H9 (cell line): ENCODE measurements around the gene CFHR5. TPM values are rescaled to one million over a fixed set of nuclear protein-coding genes. Genes with fewer than 3 reads are reported as not detected.

Source experiments
- DNase-seq: peaks from one replicate; pipeline ENCODE4 v3.0.0-alpha.2; 2017
- H2AFZ ChIP-seq: one replicate; pipeline ENCODE4 v1.6.1; 2013; ENCODE audit warnings: mild to moderate bottlenecking, low read length, control low read depth, moderate library complexity
- H2AK5ac ChIP-seq: 2 replicates; pipeline ENCODE4 v1.6.1; 2013; ENCODE audit warnings: low read length, control low read depth, mixed read lengths; ENCODE audit not compliant: insufficient read length
- H2BK120ac ChIP-seq: one replicate; pipeline ENCODE4 v1.6.1; 2013; ENCODE audit warnings: low read depth, mild to moderate bottlenecking, low read length, control low read depth, inconsistent platforms; ENCODE audit not compliant: poor library complexity, severe bottlenecking
- H2BK12ac ChIP-seq: 2 replicates; pipeline ENCODE4 v1.6.1; 2013; ENCODE audit warnings: low read length, control low read depth, mixed read lengths, low read depth; ENCODE audit not compliant: insufficient read length
- H2BK15ac ChIP-seq: 2 replicates; pipeline ENCODE4 v1.6.1; 2013; ENCODE audit warnings: low read depth, low read length, control low read depth
- H2BK20ac ChIP-seq: one replicate; pipeline ENCODE4 v1.6.1; 2013; ENCODE audit warnings: low read depth, mild to moderate bottlenecking, low read length, control low read depth, inconsistent platforms; ENCODE audit not compliant: poor library complexity, severe bottlenecking
- H2BK5ac ChIP-seq: 2 replicates; pipeline ENCODE4 v1.6.1; 2013; ENCODE audit warnings: low read length, control low read depth, mixed read lengths; ENCODE audit not compliant: insufficient read length
- H3K14ac ChIP-seq: 2 replicates; pipeline ENCODE4 v1.6.1; 2013; ENCODE audit warnings: low read length, control low read depth; ENCODE audit not compliant: insufficient read depth
- H3K18ac ChIP-seq: 2 replicates; pipeline ENCODE4 v1.6.1; 2013; ENCODE audit warnings: low read depth, mild to moderate bottlenecking, mixed read lengths, low read length, control low read depth; ENCODE audit not compliant: insufficient read length
- H3K23ac ChIP-seq: 2 replicates; pipeline ENCODE4 v1.6.1; 2013; ENCODE audit warnings: low read length, control low read depth, mixed read lengths, low read depth; ENCODE audit not compliant: insufficient read length
- H3K23me2 ChIP-seq: 2 replicates; pipeline ENCODE4 v1.6.1; 2013; ENCODE audit warnings: low read depth, mild to moderate bottlenecking, mixed read lengths, low read length, control low read depth; ENCODE audit not compliant: insufficient read length, poor library complexity, severe bottlenecking
- H3K27ac ChIP-seq: 2 replicates; pipeline ENCODE4 v1.5.1; 2013; ENCODE audit warnings: low read length, control low read depth, mixed read lengths, low read depth; ENCODE audit not compliant: insufficient read length
- H3K27me3 ChIP-seq: 2 replicates; pipeline ENCODE4 v1.6.1; 2013; ENCODE audit warnings: low read length, control low read depth, inconsistent platforms; ENCODE audit not compliant: insufficient read depth
- H3K4ac ChIP-seq: 2 replicates; pipeline ENCODE4 v1.6.1; 2013; ENCODE audit warnings: low read depth, mild to moderate bottlenecking, control low read depth, inconsistent platforms, low read length, moderate library complexity
- H3K4me1 ChIP-seq: 2 replicates; pipeline ENCODE4 v1.6.1; 2013; ENCODE audit warnings: low read length, control low read depth, inconsistent platforms; ENCODE audit not compliant: insufficient read depth
- H3K4me2 ChIP-seq: 2 replicates; pipeline ENCODE4 v1.6.1; 2013; ENCODE audit warnings: low read length, control low read depth, mixed read lengths; ENCODE audit not compliant: insufficient read length, insufficient read depth
- H3K56ac ChIP-seq: 2 replicates; pipeline ENCODE4 v1.6.1; 2013; ENCODE audit warnings: low read depth, mild to moderate bottlenecking, mixed read lengths, low read length, control low read depth; ENCODE audit not compliant: insufficient read length
- H3K79me1 ChIP-seq: 2 replicates; pipeline ENCODE4 v1.6.1; 2013; ENCODE audit warnings: low read depth, mild to moderate bottlenecking, moderate library complexity, low read length, control low read depth, inconsistent platforms; ENCODE audit not compliant: insufficient read depth, poor library complexity, severe bottlenecking
- H3K79me2 ChIP-seq: 2 replicates; pipeline ENCODE4 v1.6.1; 2013; ENCODE audit warnings: low read length, control low read depth, inconsistent platforms; ENCODE audit not compliant: insufficient read depth
- H3K9ac ChIP-seq: 2 replicates; pipeline ENCODE4 v1.6.1; 2013; ENCODE audit warnings: low read length, control low read depth, mixed read lengths; ENCODE audit not compliant: insufficient read length; ENCODE audit errors: extremely low read depth
- H3K9me3 ChIP-seq: one replicate; pipeline ENCODE4 v1.6.1; 2013; ENCODE audit warnings: low read depth, low read length, inconsistent platforms; ENCODE audit not compliant: control insufficient read depth
- H3T11ph ChIP-seq: one replicate; pipeline ENCODE4 v1.6.1; 2013; ENCODE audit warnings: mild to moderate bottlenecking, low read length, control low read depth, inconsistent platforms
- H4K20me1 ChIP-seq: one replicate; pipeline ENCODE4 v1.6.1; 2013; ENCODE audit not compliant: control insufficient read depth, insufficient read length, insufficient read depth
- H4K5ac ChIP-seq: 2 replicates; pipeline ENCODE4 v1.6.1; 2013; ENCODE audit warnings: low read depth, mild to moderate bottlenecking, mixed read lengths, low read length, control low read depth; ENCODE audit not compliant: insufficient read length
- H4K8ac ChIP-seq: replicated peaks from 2 replicates; pipeline ENCODE4 v1.6.1; 2013; ENCODE audit warnings: low read length, control low read depth, mixed read lengths, low read depth; ENCODE audit not compliant: insufficient read length
- H4K91ac ChIP-seq: 2 replicates; pipeline ENCODE4 v1.6.1; 2013; ENCODE audit warnings: low read depth, mild to moderate bottlenecking, moderate library complexity, mixed read lengths, low read length, control low read depth; ENCODE audit not compliant: insufficient read length
- H3K27ac Mint-ChIP-seq, 3 experiments: 2 replicates in 2 of 3; 3 replicates in 1 of 3; pipeline ENCODE4 v1.8.0; 2020 to 2021; ENCODE audit warnings: mixed read lengths in 3 of 3, mild to moderate bottlenecking in 1 of 3, moderate library complexity in 1 of 3
- H3K27me3 Mint-ChIP-seq: 2 replicates; pipeline ENCODE4 v1.8.0; 2021; ENCODE audit warnings: low read depth, mild to moderate bottlenecking, moderate library complexity, mixed read lengths
- H3K36me3 Mint-ChIP-seq, 3 experiments: 2 replicates in 2 of 3; 3 replicates in 1 of 3; pipeline ENCODE4 v1.8.0; 2020 to 2021; ENCODE audit warnings: low read depth in 3 of 3, mixed read lengths in 3 of 3; ENCODE audit not compliant: insufficient read depth in 1 of 3
- H3K4me1 Mint-ChIP-seq, 2 experiments: 2 replicates each; pipeline ENCODE4 v1.8.0; 2020; ENCODE audit warnings: mixed read lengths in 2 of 2
- H3K4me3 Mint-ChIP-seq, 2 experiments: 2 replicates in 1 of 2; 3 replicates in 1 of 2; pipeline ENCODE4 v1.8.0; 2020 to 2021; ENCODE audit warnings: mild to moderate bottlenecking in 2 of 2, mixed read lengths in 2 of 2, moderate library complexity in 1 of 2
- H3K9me3 Mint-ChIP-seq, 2 experiments: 2 replicates in 1 of 2; 3 replicates in 1 of 2; pipeline ENCODE4 v1.8.0; 2020; ENCODE audit warnings: mild to moderate bottlenecking in 2 of 2, mixed read lengths in 2 of 2, moderate library complexity in 1 of 2
- CTCF ChIP-seq: fragments of 200-600 bp; sonication (generic); conservative IDR thresholded peaks from 3 replicates; pipeline ENCODE4 v1.8.0; 2021; ENCODE audit warnings: antibody characterized with exemption, mild to moderate bottlenecking
- WGBS: extraction: QIAGEN DNeasy Blood & Tissue Kit; methylation state at CpG from one replicate; pipeline ENCODE4 v1.1.7; 2013; ENCODE audit warnings: missing lambda C conversion rate, low lambda C conversion rate, mixed read lengths; ENCODE audit not compliant: insufficient read length; ENCODE audit errors: extremely low coverage; 5-methylcytosine and 5-hydroxymethylcytosine counted together
- total RNA-seq: library from RNA; stranded (reverse); gene quantifications from 2 replicates; pipeline ENCODE4 v1.2.1, GENCODE V29; 2021

The CFHR5 gene
- total RNA-seq, 1 experiment from 2014 or later, result not detected

- Histone ChIP-seq H2AFZ (no peak overlapping the region), H3K79me2 (no peaks in the 10 kb centered on the region), H2BK12ac (no peak overlapping the region), H3K23me2 (no peaks in the 10 kb centered on the region), H3K4ac (no peak overlapping the region), H3K56ac (no peak overlapping the region), H3K9me3 (no peaks in the 10 kb centered on the region), H3K79me1 (no peaks in the 10 kb centered on the region), H4K20me1 (no peaks in the 10 kb centered on the region), H4K5ac (no peak overlapping the region), H2BK20ac (no peak overlapping the region), H3K4me1 (no peaks in the 10 kb centered on the region), H2BK120ac (no peak overlapping the region), H3T11ph (no peak overlapping the region), H2AK5ac (no peak overlapping the region), H3K23ac (no peak overlapping the region), H4K91ac (no peak overlapping the region), H3K9ac (no peak overlapping the region), H3K14ac (no peak overlapping the region), H3K27me3 (no peaks in the 10 kb centered on the region), H3K27ac (no peak overlapping the region), H2BK5ac (no peak overlapping the region), H2BK15ac (no peak overlapping the region), H4K8ac (no peak overlapping the region), H3K4me2 (no peak overlapping the region), H3K18ac (no peak overlapping the region)
- Mint-ChIP-seq H3K9me3 (no peaks in the 10 kb centered on the region; a peak in 1 of 5 replicates), H3K27me3 (no peaks in the 10 kb centered on the region), H3K4me3 (no peak overlapping the region), H3K27ac (peak overlapping the region in 1 of 3 experiments; percentile 44; a peak in 1 of 7 replicates), H3K4me1 (no peaks in the 10 kb centered on the region; a peak in 2 of 4 replicates), H3K36me3 (no peaks in the 10 kb centered on the region)
- DNase-seq, result no peak
- TF ChIP-seq CTCF, result no peak
- WGBS, result no CpG with 5 or more reads among the region's 1 CpG
Measured at GRCh38 chr1:196955926-196956325, 21.4 kb upstream of the CFHR5 start.
